Measurements from ENCODE around the gene CFAP410. TPM values are rescaled to one million over a fixed set of nuclear protein-coding genes. Genes with fewer than 3 reads are reported as not detected.

CFAP410 gene
- total RNA-seq, 1 experiment from 2014 or later: 19.3 TPM

- ChIA-PET CTCF (interaction anchor here (1.1 kb wide), 1 partner anchor 12 kb away, joined by 4 read pairs; no protein-coding TSS in a partner anchor), POLR2A (no interaction called here)
- DNase-seq (ENCODE audit: low spot score) (no peak), ATAC-seq (no peak)
- Mint-ChIP-seq H3K4me1 (no peaks in the 10 kb centered on the region), H3K4me3 (no peak overlapping the region), H3K27me3 (ENCODE audit: low read depth) (peaks cover 7% of the 10 kb centered on the region; the same call in 1 of the 2 replicates), H3K9me3 (peaks cover 13% of the 10 kb centered on the region), H3K36me3 (peaks cover 3% of the 10 kb centered on the region; the same call in 1 of the 2 replicates), H3K27ac (no peak overlapping the region)
- no peak for TF ChIP-seq ZNF671 (CRISPR knock-in tag; IDR thresholded peaks at IDR 0.05)
- TF ChIP-seq TP53 (CRISPR knock-in tag; IDR thresholded peaks at IDR 0.05): no peak
- no peak for TF ChIP-seq ZNF138 (CRISPR knock-in tag; conservative IDR thresholded peaks at IDR 0.05)
- no peak for TF ChIP-seq FOXK1 (CRISPR knock-in tag; IDR thresholded peaks at IDR 0.05)
- TF ChIP-seq KAT7 (CRISPR knock-in tag; IDR thresholded peaks at IDR 0.05; ENCODE audit: borderline replicate concordance): no peak
- TF ChIP-seq NR1H2 (CRISPR knock-in tag; IDR thresholded peaks at IDR 0.05): no peak
- no peak for TF ChIP-seq ZNF512 (CRISPR knock-in tag; IDR thresholded peaks at IDR 0.05; ENCODE audit: borderline replicate concordance)
- TF ChIP-seq CBFB (CRISPR knock-in tag; IDR thresholded peaks at IDR 0.05; ENCODE audit: low read depth): no peak
- no peak for TF ChIP-seq ZNF219 (CRISPR knock-in tag; IDR thresholded peaks at IDR 0.05; ENCODE audit: borderline replicate concordance)
Measured at GRCh38 chr21:44357064-44357837, 18.1 kb upstream of the CFAP410 start.

GRCh38 chr21:44356636-44357035, 17.4 kb upstream of the CFAP410 start:
- POLR2A ChIA-PET: no interaction called here
- H3K9me3 Mint-ChIP-seq: peaks cover 13% of the 10 kb centered on the region
- no peak overlapping the region for H3K4me3 Mint-ChIP-seq
- ATAC-seq (no peak), DNase-seq (ENCODE audit: low spot score) (no peak)
- peaks cover 7% of the 10 kb centered on the region for H3K27me3 Mint-ChIP-seq (ENCODE audit: low read depth)
- H3K36me3 Mint-ChIP-seq: peaks cover 3% of the 10 kb centered on the region; the same call in 1 of the 2 replicates
- no peaks in the 10 kb centered on the region for H3K4me1 Mint-ChIP-seq
- H3K27ac Mint-ChIP-seq: no peak overlapping the region
- CTCF ChIA-PET: no interaction called here
- TF ChIP-seq NR2C2 (CRISPR knock-in tag; IDR thresholded peaks at IDR 0.05) (no peak), OVOL2 (CRISPR knock-in tag; IDR thresholded peaks at IDR 0.05; ENCODE audit: borderline replicate concordance) (no peak), ATF3 (CRISPR knock-in tag; conservative IDR thresholded peaks at IDR 0.05) (no peak), FOXJ3 (CRISPR knock-in tag; IDR thresholded peaks at IDR 0.05; ENCODE audit: borderline replicate concordance) (no peak), FOXP1 (CRISPR knock-in tag; IDR thresholded peaks at IDR 0.05; ENCODE audit: borderline replicate concordance) (no peak), PREB (CRISPR knock-in tag; IDR thresholded peaks at IDR 0.05; ENCODE audit: borderline replicate concordance) (no peak), SP1 (CRISPR knock-in tag; conservative IDR thresholded peaks at IDR 0.05) (no peak), MYBL2 (CRISPR knock-in tag; IDR thresholded peaks at IDR 0.05) (no peak), ATF2 (CRISPR knock-in tag; IDR thresholded peaks at IDR 0.05; ENCODE audit: borderline replicate concordance, low read depth) (no peak), FOXK1 (CRISPR knock-in tag; IDR thresholded peaks at IDR 0.05) (no peak), ELF4 (CRISPR knock-in tag; IDR thresholded peaks at IDR 0.05; ENCODE audit: low read depth) (no peak), NFE2L1 (CRISPR knock-in tag; IDR thresholded peaks at IDR 0.05) (no peak)
- TF ChIP-seq, protein P1, sequence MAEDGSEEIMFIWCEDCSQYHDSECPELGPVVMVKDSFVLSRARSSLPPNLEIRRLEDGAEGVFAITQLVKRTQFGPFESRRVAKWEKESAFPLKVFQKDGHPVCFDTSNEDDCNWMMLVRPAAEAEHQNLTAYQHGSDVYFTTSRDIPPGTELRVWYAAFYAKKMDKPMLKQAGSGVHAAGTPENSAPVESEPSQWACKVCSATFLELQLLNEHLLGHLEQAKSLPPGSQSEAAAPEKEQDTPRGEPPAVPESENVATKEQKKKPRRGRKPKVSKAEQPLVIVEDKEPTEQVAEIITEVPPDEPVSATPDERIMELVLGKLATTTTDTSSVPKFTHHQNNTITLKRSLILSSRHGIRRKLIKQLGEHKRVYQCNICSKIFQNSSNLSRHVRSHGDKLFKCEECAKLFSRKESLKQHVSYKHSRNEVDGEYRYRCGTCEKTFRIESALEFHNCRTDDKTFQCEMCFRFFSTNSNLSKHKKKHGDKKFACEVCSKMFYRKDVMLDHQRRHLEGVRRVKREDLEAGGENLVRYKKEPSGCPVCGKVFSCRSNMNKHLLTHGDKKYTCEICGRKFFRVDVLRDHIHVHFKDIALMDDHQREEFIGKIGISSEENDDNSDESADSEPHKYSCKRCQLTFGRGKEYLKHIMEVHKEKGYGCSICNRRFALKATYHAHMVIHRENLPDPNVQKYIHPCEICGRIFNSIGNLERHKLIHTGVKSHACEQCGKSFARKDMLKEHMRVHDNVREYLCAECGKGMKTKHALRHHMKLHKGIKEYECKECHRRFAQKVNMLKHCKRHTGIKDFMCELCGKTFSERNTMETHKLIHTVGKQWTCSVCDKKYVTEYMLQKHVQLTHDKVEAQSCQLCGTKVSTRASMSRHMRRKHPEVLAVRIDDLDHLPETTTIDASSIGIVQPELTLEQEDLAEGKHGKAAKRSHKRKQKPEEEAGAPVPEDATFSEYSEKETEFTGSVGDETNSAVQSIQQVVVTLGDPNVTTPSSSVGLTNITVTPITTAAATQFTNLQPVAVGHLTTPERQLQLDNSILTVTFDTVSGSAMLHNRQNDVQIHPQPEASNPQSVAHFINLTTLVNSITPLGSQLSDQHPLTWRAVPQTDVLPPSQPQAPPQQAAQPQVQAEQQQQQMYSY (CRISPR knock-in tag; IDR thresholded peaks at IDR 0.05): no peak
- TF ChIP-seq, protein P2, sequence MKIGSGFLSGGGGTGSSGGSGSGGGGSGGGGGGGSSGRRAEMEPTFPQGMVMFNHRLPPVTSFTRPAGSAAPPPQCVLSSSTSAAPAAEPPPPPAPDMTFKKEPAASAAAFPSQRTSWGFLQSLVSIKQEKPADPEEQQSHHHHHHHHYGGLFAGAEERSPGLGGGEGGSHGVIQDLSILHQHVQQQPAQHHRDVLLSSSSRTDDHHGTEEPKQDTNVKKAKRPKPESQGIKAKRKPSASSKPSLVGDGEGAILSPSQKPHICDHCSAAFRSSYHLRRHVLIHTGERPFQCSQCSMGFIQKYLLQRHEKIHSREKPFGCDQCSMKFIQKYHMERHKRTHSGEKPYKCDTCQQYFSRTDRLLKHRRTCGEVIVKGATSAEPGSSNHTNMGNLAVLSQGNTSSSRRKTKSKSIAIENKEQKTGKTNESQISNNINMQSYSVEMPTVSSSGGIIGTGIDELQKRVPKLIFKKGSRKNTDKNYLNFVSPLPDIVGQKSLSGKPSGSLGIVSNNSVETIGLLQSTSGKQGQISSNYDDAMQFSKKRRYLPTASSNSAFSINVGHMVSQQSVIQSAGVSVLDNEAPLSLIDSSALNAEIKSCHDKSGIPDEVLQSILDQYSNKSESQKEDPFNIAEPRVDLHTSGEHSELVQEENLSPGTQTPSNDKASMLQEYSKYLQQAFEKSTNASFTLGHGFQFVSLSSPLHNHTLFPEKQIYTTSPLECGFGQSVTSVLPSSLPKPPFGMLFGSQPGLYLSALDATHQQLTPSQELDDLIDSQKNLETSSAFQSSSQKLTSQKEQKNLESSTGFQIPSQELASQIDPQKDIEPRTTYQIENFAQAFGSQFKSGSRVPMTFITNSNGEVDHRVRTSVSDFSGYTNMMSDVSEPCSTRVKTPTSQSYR (CRISPR knock-in tag; IDR thresholded peaks at IDR 0.05): no peak
